ENCODE measurements around the gene MAP7D2.

MAP7D2 gene

GRCh38 chrX:20118065-20118824 is 1.5 kb upstream of the MAP7D2 start:
- DNase-seq (ENCODE audit: low read depth): peak; percentile 54
- TF ChIP-seq, protein P1, sequence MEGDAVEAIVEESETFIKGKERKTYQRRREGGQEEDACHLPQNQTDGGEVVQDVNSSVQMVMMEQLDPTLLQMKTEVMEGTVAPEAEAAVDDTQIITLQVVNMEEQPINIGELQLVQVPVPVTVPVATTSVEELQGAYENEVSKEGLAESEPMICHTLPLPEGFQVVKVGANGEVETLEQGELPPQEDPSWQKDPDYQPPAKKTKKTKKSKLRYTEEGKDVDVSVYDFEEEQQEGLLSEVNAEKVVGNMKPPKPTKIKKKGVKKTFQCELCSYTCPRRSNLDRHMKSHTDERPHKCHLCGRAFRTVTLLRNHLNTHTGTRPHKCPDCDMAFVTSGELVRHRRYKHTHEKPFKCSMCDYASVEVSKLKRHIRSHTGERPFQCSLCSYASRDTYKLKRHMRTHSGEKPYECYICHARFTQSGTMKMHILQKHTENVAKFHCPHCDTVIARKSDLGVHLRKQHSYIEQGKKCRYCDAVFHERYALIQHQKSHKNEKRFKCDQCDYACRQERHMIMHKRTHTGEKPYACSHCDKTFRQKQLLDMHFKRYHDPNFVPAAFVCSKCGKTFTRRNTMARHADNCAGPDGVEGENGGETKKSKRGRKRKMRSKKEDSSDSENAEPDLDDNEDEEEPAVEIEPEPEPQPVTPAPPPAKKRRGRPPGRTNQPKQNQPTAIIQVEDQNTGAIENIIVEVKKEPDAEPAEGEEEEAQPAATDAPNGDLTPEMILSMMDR (IDR thresholded peaks at IDR 0.05; ENCODE audit: insufficient read depth, low read depth, low read length, missing control alignments): no peak
- H3K4me3 ChIP-seq (ENCODE audit: low read length): no peak overlapping the region

DNA sequence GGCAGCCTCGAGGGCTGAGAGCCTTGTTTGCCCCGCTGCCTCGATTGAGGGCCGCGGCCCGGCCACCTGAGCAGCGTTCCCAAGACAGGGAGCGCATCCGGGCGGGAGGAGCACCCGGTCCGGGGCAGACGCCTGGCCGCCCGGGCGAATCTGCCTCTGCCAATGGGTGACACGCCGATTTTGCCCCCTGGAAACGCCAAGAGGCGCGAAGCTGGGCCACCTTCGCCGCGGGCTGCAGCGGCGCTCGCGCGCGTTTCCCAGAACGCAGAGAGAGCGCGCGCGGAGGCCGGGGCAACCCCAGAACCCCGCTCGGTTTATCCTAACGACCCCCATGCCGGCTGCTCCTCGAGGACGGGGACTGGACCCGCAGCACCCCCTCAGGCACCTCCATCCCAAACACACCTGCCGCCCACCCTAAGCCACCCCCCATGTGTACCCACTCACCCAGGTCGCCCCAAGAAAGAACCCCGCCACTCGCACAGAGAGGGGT is 575 bp downstream of the MAP7D2 start:
- DNase-seq (ENCODE audit: low read depth): no peak
- TF ChIP-seq, protein P1 (IDR thresholded peaks at IDR 0.05; ENCODE audit: insufficient read depth, low read depth, low read length, missing control alignments): no peak
- peak overlapping the region; percentile 35 for H3K4me3 ChIP-seq (ENCODE audit: low read length)

- no peak overlapping the region for H3K4me3 ChIP-seq (ENCODE audit: low read length)
- TF ChIP-seq, protein P1 (IDR thresholded peaks at IDR 0.05; ENCODE audit: insufficient read depth, low read depth, low read length, missing control alignments): no peak
- no peak for DNase-seq (ENCODE audit: low read depth)
Measured at GRCh38 chrX:20112022-20112774, 4.5 kb downstream of the MAP7D2 start.

- no peak overlapping the region for H3K4me3 ChIP-seq (ENCODE audit: low read length)
- no peak for DNase-seq (ENCODE audit: low read depth)
- TF ChIP-seq, protein P1 (IDR thresholded peaks at IDR 0.05; ENCODE audit: insufficient read depth, low read depth, low read length, missing control alignments): no peak
Measured at GRCh38 chrX:20111271-20111670, 5.4 kb downstream of the MAP7D2 start.

DNA sequence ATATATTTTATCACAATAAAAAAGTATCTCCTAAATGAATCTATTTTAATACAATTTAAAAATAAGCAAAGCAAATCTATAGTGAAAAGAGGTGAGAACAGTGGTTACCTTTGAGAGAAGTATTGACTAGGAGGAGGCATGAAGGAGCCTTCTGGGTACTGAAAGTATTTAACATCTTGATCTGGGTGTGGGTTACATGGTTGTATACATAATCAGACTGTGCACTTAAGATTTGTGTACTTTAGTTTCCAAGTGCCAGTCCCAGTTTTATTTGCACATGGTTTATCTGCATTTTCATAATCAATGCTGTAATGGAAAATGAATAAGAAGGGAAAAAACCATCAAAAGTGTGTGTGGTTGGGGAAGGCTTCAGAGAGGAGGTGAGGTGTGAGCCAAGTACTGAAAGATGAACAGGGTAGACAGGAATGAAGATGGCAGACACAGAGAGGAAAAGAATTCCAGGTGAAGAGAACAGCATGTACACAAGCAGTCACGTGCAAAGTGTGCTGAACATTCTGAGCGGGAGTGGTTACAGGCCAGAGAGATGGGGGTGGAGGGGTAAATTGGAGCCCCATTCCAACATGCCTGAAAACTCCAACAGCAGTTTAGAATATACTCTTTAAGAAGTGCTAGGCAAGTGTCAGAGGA is 14.6 kb downstream of the MAP7D2 start:
- DNase-seq (ENCODE audit: low read depth): no peak
- no peak overlapping the region for H3K4me3 ChIP-seq (ENCODE audit: low read length)
- TF ChIP-seq, protein P1 (IDR thresholded peaks at IDR 0.05; ENCODE audit: insufficient read depth, low read depth, low read length, missing control alignments): no peak

DNA sequence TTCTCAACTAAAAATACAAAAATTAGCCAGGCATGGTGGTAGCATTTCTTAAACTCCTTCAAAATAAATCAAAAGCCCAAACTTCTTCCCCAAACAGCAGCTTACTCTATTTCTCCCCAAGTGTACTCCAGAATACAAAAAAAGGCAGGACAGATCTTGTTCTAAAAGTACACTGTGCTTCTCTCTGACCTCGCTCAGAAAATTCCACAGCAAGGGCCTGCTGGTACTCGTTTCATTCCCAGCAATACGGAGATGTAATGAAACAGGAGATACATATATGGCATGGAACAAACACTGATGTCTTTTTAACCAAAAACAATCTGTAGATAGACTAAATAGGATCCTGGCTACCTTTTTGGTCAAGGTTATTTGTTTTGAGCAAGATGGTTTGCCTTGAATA is 25.2 kb downstream of the MAP7D2 start:
- no peak overlapping the region for H3K4me3 ChIP-seq (ENCODE audit: low read length)
- TF ChIP-seq, protein P1 (IDR thresholded peaks at IDR 0.05; ENCODE audit: insufficient read depth, low read depth, low read length, missing control alignments): no peak
- peak; percentile 49 for DNase-seq (ENCODE audit: low read depth)

Data from epithelial cell of esophagus (primary cell).